WTC11 (cell line): ENCODE measurements around the gene ASPHD1. TPM values are rescaled to one million over a fixed set of nuclear protein-coding genes. Genes with fewer than 3 reads are reported as not detected.

Source experiments
- ATAC-seq: fragments of 200-7000 bp; cut with Tn5 transposase; 2 replicates; pipeline ENCODE4 v1.10.0; 2021; ENCODE audit warnings: mild to moderate bottlenecking, moderate library complexity
- CTCF ChIA-PET: fragments of 300-600 bp; sonication (Branson Sonifier 250); formaldehyde crosslinking; loops from one replicate; lab custom pipeline; 2021; ENCODE audit warnings: antibody characterized with exemption; lab: Charles Lee
- POLR2A ChIA-PET: fragments of 350-600 bp; sonication (Branson Sonifier 250); formaldehyde crosslinking; loops from one replicate; lab custom pipeline; 2021; ENCODE audit warnings: antibody characterized with exemption; lab: Charles Lee
- DNase-seq: peaks from one replicate; pipeline ENCODE4 v3.0.0; 2021; ENCODE audit warnings: low spot score
- H3K27ac Mint-ChIP-seq: 2 replicates; pipeline ENCODE4 v1.8.0; 2021; ENCODE audit warnings: mixed read lengths
- H3K27me3 Mint-ChIP-seq: 2 replicates; pipeline ENCODE4 v1.8.0; 2021; ENCODE audit warnings: low read depth, mild to moderate bottlenecking, moderate library complexity, mixed read lengths
- H3K36me3 Mint-ChIP-seq: 2 replicates; pipeline ENCODE4 v1.8.0; 2021; ENCODE audit warnings: mixed read lengths
- H3K4me1 Mint-ChIP-seq: 2 replicates; pipeline ENCODE4 v1.8.0; 2022; ENCODE audit warnings: mixed read lengths
- H3K4me3 Mint-ChIP-seq: 2 replicates; pipeline ENCODE4 v1.8.0; 2021; ENCODE audit warnings: mild to moderate bottlenecking, moderate library complexity, mixed read lengths
- H3K9me3 Mint-ChIP-seq: 2 replicates; pipeline ENCODE4 v1.8.0; 2021; ENCODE audit warnings: mixed read lengths
- AFF4 ChIP-seq: sonication (generic); formaldehyde crosslinking; IDR thresholded peaks from 2 replicates; pipeline ENCODE4 v1.8.1; 2023; ENCODE audit warnings: mild to moderate bottlenecking, missing genetic modification reagents, borderline replicate concordance
- ATF2 ChIP-seq: sonication (generic); formaldehyde crosslinking; IDR thresholded peaks from 2 replicates; pipeline ENCODE4 v1.8.1; 2022; ENCODE audit warnings: low read depth, missing genetic modification reagents, borderline replicate concordance
- CREM ChIP-seq: sonication (generic); formaldehyde crosslinking; IDR thresholded peaks from 2 replicates; pipeline ENCODE4 v1.8.1; 2022; ENCODE audit warnings: mild to moderate bottlenecking, missing genetic modification reagents, moderate library complexity
- ELF4 ChIP-seq: sonication (generic); formaldehyde crosslinking; IDR thresholded peaks from 2 replicates; pipeline ENCODE4 v1.8.1; 2022; ENCODE audit warnings: low read depth, mild to moderate bottlenecking, moderate library complexity, missing genetic modification reagents
- KAT7 ChIP-seq: sonication (generic); formaldehyde crosslinking; IDR thresholded peaks from 2 replicates; pipeline ENCODE4 v1.8.1; 2023; ENCODE audit warnings: missing genetic modification reagents, mild to moderate bottlenecking, borderline replicate concordance
- NFE2L1 ChIP-seq: sonication (generic); formaldehyde crosslinking; IDR thresholded peaks from 2 replicates; pipeline ENCODE4 v1.8.1; 2023; ENCODE audit warnings: missing genetic modification reagents
- NR1H2 ChIP-seq: sonication (generic); formaldehyde crosslinking; IDR thresholded peaks from 2 replicates; pipeline ENCODE4 v1.9.0; 2021; ENCODE audit warnings: mild to moderate bottlenecking, moderate library complexity, missing genetic modification reagents
- SOX15 ChIP-seq: fragments of 250-450 bp; sonication (Bioruptor Pico); IDR thresholded peaks from 2 replicates; pipeline ENCODE4 v1.9.0; 2021; ENCODE audit warnings: mild to moderate bottlenecking
- TCF7 ChIP-seq: sonication (generic); formaldehyde crosslinking; IDR thresholded peaks from 2 replicates; pipeline ENCODE4 v1.8.0; 2022; ENCODE audit warnings: mild to moderate bottlenecking, low read depth, missing genetic modification reagents, moderate library complexity
- TEAD1 ChIP-seq: sonication (generic); formaldehyde crosslinking; IDR thresholded peaks from 2 replicates; pipeline ENCODE4 v1.8.0; 2022; ENCODE audit warnings: mild to moderate bottlenecking, missing genetic modification reagents
- TEAD4 ChIP-seq: sonication (generic); formaldehyde crosslinking; IDR thresholded peaks from 2 replicates; pipeline ENCODE4 v1.8.0; 2022; ENCODE audit warnings: mild to moderate bottlenecking, missing genetic modification reagents
- ZNF281 ChIP-seq: sonication (generic); formaldehyde crosslinking; IDR thresholded peaks from 2 replicates; pipeline ENCODE4 v1.8.0; 2023; ENCODE audit warnings: mild to moderate bottlenecking, missing genetic modification reagents
- ZNF396 ChIP-seq: fragments of 250-450 bp; sonication (Bioruptor Pico); IDR thresholded peaks from 2 replicates; pipeline ENCODE4 v1.8.0; 2021; ENCODE audit warnings: mild to moderate bottlenecking, moderate library complexity, borderline replicate concordance
- total RNA-seq: library from RNA; stranded (reverse); gene quantifications from 3 replicates; pipeline ENCODE4 v1.2.3, GENCODE V29; 2021
- TF ChIP-seq, protein P1 (sequence below): sonication (generic); formaldehyde crosslinking; IDR thresholded peaks from 2 replicates; pipeline ENCODE4 v1.8.0; 2023; ENCODE audit warnings: missing genetic modification reagents
- TF ChIP-seq, protein P2 (sequence below): sonication (generic); formaldehyde crosslinking; IDR thresholded peaks from 2 replicates; pipeline ENCODE4 v1.8.1; 2023; ENCODE audit warnings: mild to moderate bottlenecking, missing genetic modification reagents
- TF ChIP-seq, protein P3 (sequence below): fragments of 200-600 bp; IDR thresholded peaks from 2 replicates; pipeline ENCODE4 v1.8.0; 2022; ENCODE audit warnings: antibody characterized with exemption

ASPHD1 gene
- total RNA-seq, 1 experiment from 2014 or later = 26.9 TPM

GRCh38 chr16:29894352-29894751 lies 5.9 kb upstream of the ASPHD1 start:
- no peak for TF ChIP-seq NFE2L1 (CRISPR knock-in tag)
- TF ChIP-seq ELF4 (CRISPR knock-in tag) = no peak
- TF ChIP-seq KAT7 (CRISPR knock-in tag) = no peak
- no peak for TF ChIP-seq TEAD1 (CRISPR knock-in tag)
- no peak for TF ChIP-seq ZNF396 (CRISPR knock-in tag)
- no peak for TF ChIP-seq TCF7
- TF ChIP-seq SOX15 = no peak
- no peak for TF ChIP-seq TEAD4 (CRISPR knock-in tag)
- TF ChIP-seq CREM (CRISPR knock-in tag) = no peak
- TF ChIP-seq NR1H2 (CRISPR knock-in tag) = no peak
- TF ChIP-seq, protein P1, sequence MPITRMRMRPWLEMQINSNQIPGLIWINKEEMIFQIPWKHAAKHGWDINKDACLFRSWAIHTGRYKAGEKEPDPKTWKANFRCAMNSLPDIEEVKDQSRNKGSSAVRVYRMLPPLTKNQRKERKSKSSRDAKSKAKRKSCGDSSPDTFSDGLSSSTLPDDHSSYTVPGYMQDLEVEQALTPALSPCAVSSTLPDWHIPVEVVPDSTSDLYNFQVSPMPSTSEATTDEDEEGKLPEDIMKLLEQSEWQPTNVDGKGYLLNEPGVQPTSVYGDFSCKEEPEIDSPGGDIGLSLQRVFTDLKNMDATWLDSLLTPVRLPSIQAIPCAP (CRISPR knock-in tag) = no peak
- no peak for TF ChIP-seq ATF2 (CRISPR knock-in tag)
- no peak for TF ChIP-seq AFF4
- TF ChIP-seq, protein P2, sequence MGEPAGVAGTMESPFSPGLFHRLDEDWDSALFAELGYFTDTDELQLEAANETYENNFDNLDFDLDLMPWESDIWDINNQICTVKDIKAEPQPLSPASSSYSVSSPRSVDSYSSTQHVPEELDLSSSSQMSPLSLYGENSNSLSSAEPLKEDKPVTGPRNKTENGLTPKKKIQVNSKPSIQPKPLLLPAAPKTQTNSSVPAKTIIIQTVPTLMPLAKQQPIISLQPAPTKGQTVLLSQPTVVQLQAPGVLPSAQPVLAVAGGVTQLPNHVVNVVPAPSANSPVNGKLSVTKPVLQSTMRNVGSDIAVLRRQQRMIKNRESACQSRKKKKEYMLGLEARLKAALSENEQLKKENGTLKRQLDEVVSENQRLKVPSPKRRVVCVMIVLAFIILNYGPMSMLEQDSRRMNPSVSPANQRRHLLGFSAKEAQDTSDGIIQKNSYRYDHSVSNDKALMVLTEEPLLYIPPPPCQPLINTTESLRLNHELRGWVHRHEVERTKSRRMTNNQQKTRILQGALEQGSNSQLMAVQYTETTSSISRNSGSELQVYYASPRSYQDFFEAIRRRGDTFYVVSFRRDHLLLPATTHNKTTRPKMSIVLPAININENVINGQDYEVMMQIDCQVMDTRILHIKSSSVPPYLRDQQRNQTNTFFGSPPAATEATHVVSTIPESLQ (CRISPR knock-in tag) = no peak
- TF ChIP-seq ZNF281 (CRISPR knock-in tag) = no peak
- TF ChIP-seq, protein P3, sequence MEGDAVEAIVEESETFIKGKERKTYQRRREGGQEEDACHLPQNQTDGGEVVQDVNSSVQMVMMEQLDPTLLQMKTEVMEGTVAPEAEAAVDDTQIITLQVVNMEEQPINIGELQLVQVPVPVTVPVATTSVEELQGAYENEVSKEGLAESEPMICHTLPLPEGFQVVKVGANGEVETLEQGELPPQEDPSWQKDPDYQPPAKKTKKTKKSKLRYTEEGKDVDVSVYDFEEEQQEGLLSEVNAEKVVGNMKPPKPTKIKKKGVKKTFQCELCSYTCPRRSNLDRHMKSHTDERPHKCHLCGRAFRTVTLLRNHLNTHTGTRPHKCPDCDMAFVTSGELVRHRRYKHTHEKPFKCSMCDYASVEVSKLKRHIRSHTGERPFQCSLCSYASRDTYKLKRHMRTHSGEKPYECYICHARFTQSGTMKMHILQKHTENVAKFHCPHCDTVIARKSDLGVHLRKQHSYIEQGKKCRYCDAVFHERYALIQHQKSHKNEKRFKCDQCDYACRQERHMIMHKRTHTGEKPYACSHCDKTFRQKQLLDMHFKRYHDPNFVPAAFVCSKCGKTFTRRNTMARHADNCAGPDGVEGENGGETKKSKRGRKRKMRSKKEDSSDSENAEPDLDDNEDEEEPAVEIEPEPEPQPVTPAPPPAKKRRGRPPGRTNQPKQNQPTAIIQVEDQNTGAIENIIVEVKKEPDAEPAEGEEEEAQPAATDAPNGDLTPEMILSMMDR = no peak
- no peak for ATAC-seq
- ChIA-PET POLR2A (no interaction called here), CTCF (interaction anchor here (0.5 to 1.2 kb wide), 2 partner anchors 46 to 118 kb away, joined by 3 to 5 read pairs; no protein-coding TSS in a partner anchor)
- no peak for DNase-seq
- Mint-ChIP-seq H3K27ac (peak overlapping the region; percentile 49; the same call in 1 of the 2 replicates), H3K4me3 (no peak overlapping the region), H3K27me3 (no peaks in the 10 kb centered on the region), H3K36me3 (peaks cover 11% of the 10 kb centered on the region; the same call in 1 of the 2 replicates), H3K9me3 (no peaks in the 10 kb centered on the region), H3K4me1 (peaks cover 31% of the 10 kb centered on the region)
